Ovary (tissue), 10 donors: ENCODE data around the gene SPRR2A. TPM values are rescaled to one million over a fixed set of nuclear protein-coding genes. Genes with fewer than 3 reads are reported as not detected.

Experiments used
- DNase-seq, 5 donors: peaks; one replicate each; pipeline ENCODE4 v3.0.0-alpha.2; 2019 to 2020
- H3K27ac ChIP-seq, 2 donors: fragments of 200-600 bp; one replicate each; pipeline versions ENCODE4 v1.5.1 to v1.8.0; 2019 to 2022
- H3K27me3 ChIP-seq: fragments of 200-600 bp; one replicate; pipeline ENCODE4 v1.8.0; 2022
- H3K36me3 ChIP-seq: fragments of 200-600 bp; sonication (generic); one replicate; pipeline ENCODE4 v1.5.1; 2019
- H3K4me1 ChIP-seq: one replicate; pipeline ENCODE4 v1.8.1; 2013; ENCODE audit warnings: mild to moderate bottlenecking, moderate library complexity; ENCODE audit not compliant: insufficient read depth
- H3K4me3 ChIP-seq: fragments of 200-600 bp; sonication (generic); one replicate; pipeline ENCODE4 v1.5.1; 2017
- H3K9me3 ChIP-seq, 2 donors: fragments of 200-600 bp in 1 of 2; sonication (generic) in 1 of 2; one replicate each; pipeline versions ENCODE4 v1.5.1 to v1.8.1; 2013 to 2019; ENCODE audit warnings: mild to moderate bottlenecking in 1 of 2, moderate library complexity in 1 of 2
- EP300 ChIP-seq: sonication (generic); formaldehyde crosslinking; IDR thresholded peaks from one replicate; pipeline ENCODE4 v1.6.1; 2017; ENCODE audit warnings: antibody characterized with exemption
- POLR2A ChIP-seq: fragments of 450-650 bp; IDR thresholded peaks from one replicate; pipeline ENCODE4 v1.6.1; 2017; ENCODE audit warnings: antibody characterized with exemption, mild to moderate bottlenecking, moderate library complexity
- WGBS, 3 donors: extraction: QIAGEN DNeasy Blood & Tissue Kit in 1 of 3; methylation state at CpG; one replicate each; pipeline versions ENCODE4 v1.1.5 to v1.1.7; 2013 to 2017; 5-methylcytosine and 5-hydroxymethylcytosine counted together
- intact Hi-C, 4 donors: fragments of 100-400 bp; cut with DNase I; formaldehyde crosslinking; loops; one replicate each; pipeline versions ENCODE4 v1.11.0 to v1.15.1; 2022 to 2023
- long read RNA-seq, 3 donors: library from polyadenylated mRNA in 2 of 3; unstranded in 2 of 3; transcript quantifications; one replicate each; pipeline ENCODE4 v2.0.0 and lab custom pipeline, GENCODE V29; 2021 to 2026
- polyA plus RNA-seq, 2 donors: library from polyadenylated mRNA; stranded (reverse); fragments of 200-250 nt in 1 of 2; fragments of 350-450 nt in 1 of 2; fragmentation: Illumina TruSeq in 1 of 2; extraction: RNeasy Lipid Tissue Mini Kit (QIAGEN cat#74804) in 1 of 2; gene quantifications; one replicate each; pipeline ENCODE4 v1.2.3, GENCODE V29; 2013 to 2014
- total RNA-seq, 7 donors: library from RNA; depleted of rRNA in 2 of 7; stranded (reverse); fragments of >200 nt in 2 of 7; fragmentation: NEBNext Ultra II Directional in 3 of 7; extraction: Animal tissue kit (Norgen Biotek cat#: 25700) in 3 of 7; gene quantifications; one replicate each; pipeline versions ENCODE4 v1.1.0 to v1.2.4, GENCODE V29; 2016 to 2023
- TF ChIP-seq, protein P1 (sequence below), 3 donors: fragments of 450-650 bp in 2 of 3; fragments of 200-600 bp in 1 of 3; IDR thresholded peaks; one replicate each; pipeline versions ENCODE4 v1.5.1 to v1.8.0; 2016 to 2022; ENCODE audit warnings: antibody characterized with exemption in 3 of 3, mild to moderate bottlenecking in 1 of 3
- donor health status: DM: no; HTN: no; CAD: no; lungs with moderate emphysema.
- donor health status: DM: no; HTN: no; CAD: no.
- donor health status: Bipolar disorder and iron deficiency.
- donor health status: DM: yes; HTN: yes; CAD: no.
- donor health status: DM: no; HTN: no; CAD: no.
- donor health status: DM: yes; HTN: yes; CAD: no.

SPRR2A gene
- total RNA-seq (under 1 TPM in 2 of 7 donors, not detected in 5; 0.55 to 0.59 TPM), polyA plus RNA-seq (under 1 TPM; 0.21 to 0.52 TPM)
- long read RNA-seq, donor 1, result 0 reads
- long read RNA-seq, donor 2, result 0 reads
- long read RNA-seq, donor 3, result 0 reads

DNA sequence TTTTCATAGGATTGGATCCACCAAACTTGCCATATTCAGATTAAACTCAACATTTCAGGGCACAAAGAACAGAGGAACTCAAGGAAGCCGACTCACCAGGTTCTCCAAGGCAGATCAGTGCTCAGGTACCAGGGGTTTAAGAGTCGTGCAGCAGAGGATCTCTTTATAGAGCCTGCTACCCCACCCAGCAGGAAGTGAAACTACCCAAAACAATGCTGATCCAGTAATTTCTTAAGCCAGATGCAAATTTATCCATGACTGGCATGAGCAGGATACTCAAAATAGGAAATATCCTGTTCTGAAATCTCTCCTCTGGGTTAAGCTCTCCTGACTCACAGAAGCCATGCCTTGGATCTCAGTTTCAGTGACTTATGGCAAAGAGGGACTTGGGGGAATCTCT, at the start of gene SPRR2A:
TSS of gene SPRR2A (minus strand) at position 138 of the 400 bp plus-strand sequence. CDS start 777 bp downstream, outside the sequence.
- 89 to 95% (median 91%) methylated on average over 2 of the region's 2 CpGs for WGBS, 3 donors
- H3K4me3 ChIP-seq, result no peak within 1 kb of the TSS
- H3K27me3 ChIP-seq, result no peaks in the 10 kb centered on the region
- H3K9me3 ChIP-seq, result no peaks in the 10 kb centered on the region
- no peaks in the 10 kb centered on the region for H3K36me3 ChIP-seq
- intact Hi-C loops, result no loop called here
- no peak for DNase-seq
- no peak within 1 kb of the TSS for H3K27ac ChIP-seq
- TF ChIP-seq POLR2A (no peak), EP300 (no peak)
- TF ChIP-seq, protein P1, sequence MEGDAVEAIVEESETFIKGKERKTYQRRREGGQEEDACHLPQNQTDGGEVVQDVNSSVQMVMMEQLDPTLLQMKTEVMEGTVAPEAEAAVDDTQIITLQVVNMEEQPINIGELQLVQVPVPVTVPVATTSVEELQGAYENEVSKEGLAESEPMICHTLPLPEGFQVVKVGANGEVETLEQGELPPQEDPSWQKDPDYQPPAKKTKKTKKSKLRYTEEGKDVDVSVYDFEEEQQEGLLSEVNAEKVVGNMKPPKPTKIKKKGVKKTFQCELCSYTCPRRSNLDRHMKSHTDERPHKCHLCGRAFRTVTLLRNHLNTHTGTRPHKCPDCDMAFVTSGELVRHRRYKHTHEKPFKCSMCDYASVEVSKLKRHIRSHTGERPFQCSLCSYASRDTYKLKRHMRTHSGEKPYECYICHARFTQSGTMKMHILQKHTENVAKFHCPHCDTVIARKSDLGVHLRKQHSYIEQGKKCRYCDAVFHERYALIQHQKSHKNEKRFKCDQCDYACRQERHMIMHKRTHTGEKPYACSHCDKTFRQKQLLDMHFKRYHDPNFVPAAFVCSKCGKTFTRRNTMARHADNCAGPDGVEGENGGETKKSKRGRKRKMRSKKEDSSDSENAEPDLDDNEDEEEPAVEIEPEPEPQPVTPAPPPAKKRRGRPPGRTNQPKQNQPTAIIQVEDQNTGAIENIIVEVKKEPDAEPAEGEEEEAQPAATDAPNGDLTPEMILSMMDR (IDR thresholded peaks at IDR 0.05), result no peak
- H3K4me1 ChIP-seq, result no peaks in the 10 kb centered on the region

DNA sequence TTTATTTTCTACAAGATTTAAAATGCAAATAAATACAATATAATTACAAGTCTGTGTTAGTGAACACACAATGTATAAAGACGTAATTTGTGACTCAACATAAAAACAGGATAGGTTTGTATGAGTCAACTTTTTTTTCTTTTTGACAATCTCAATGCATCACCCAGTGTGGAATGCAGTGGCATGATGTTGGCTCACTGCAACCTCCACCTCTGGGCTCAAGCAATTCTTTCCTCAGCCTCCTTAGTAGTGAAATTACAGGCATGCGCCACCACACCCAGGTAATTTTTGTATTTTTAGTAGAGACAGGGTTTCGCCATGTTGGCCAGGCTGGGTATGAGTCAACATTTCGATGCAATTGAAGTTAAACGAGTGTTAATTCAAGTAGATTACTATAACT, 42.9 kb upstream of the SPRR2A start:
- H3K4me1 ChIP-seq, result no peaks in the 10 kb centered on the region
- TF ChIP-seq POLR2A (no peak), EP300 (no peak)
- TF ChIP-seq, protein P1 (IDR thresholded peaks at IDR 0.05), result no peak
- no peaks in the 10 kb centered on the region for H3K27me3 ChIP-seq
- H3K4me3 ChIP-seq, result no peak overlapping the region
- intact Hi-C loops, result no loop called here
- H3K27ac ChIP-seq, result no peak overlapping the region
- H3K36me3 ChIP-seq, result no peaks in the 10 kb centered on the region
- WGBS, 3 donors, result 92 to 95% (median 92%) methylated on average over 5 of the region's 5 CpGs
- no peak for DNase-seq
- no peaks in the 10 kb centered on the region for H3K9me3 ChIP-seq

DNA sequence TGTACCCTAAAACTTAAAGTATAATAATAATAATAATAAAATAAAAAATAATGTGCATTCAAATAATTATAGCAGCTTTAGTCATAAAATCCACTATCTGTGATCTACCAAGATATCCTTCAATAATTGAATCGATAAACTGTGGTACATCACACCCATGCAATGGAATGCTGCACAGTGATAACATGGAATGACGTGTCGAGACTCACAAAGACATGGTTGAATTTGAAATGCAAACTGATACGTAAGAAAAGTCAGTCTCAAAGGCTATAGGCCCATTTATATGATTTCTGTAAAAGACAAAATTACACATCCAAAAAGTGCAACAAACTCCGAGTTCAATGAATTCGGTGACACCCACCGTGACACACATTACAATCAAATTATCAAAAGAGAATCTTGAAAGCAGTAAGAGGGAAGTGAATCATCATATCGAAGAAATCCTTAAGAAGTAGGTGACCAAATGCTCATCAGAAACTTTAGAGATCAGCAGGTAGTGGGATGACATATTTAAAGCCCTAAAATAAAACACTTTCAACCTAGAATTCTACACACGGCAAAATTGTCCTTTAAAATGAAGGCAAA, 42.2 kb upstream of the SPRR2A start:
- H3K4me1 ChIP-seq, result no peaks in the 10 kb centered on the region
- no peak overlapping the region for H3K27ac ChIP-seq
- no peak for DNase-seq
- no peaks in the 10 kb centered on the region for H3K9me3 ChIP-seq
- WGBS, 3 donors, result 96 to 97% (median 97%) methylated on average over 9 of the region's 9 CpGs
- no peak for TF ChIP-seq POLR2A
- no peak for TF ChIP-seq EP300
- TF ChIP-seq, protein P1 (IDR thresholded peaks at IDR 0.05), result no peak
- no peaks in the 10 kb centered on the region for H3K36me3 ChIP-seq
- H3K4me3 ChIP-seq, result no peak overlapping the region
- no peaks in the 10 kb centered on the region for H3K27me3 ChIP-seq
- intact Hi-C loops, result no loop called here

DNA sequence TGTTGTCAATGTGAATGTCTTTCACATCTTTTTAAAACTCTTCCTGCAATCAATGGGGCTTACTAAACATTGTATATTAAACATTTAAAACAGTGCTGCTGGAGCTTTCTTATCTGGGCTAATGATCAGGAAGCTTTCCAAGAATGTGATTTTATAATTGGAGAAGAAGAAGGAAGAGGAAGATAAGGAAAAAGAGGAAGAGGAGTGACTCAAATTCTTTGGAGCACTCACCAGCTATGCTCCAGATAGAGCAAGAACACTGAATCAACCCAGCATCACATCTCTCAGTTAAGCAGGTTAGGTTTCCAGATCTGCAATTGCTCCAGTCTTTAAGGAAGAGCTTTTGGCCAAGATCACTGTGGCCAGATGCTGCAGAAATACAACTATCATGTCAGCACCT, 38.5 kb upstream of the SPRR2A start:
- Histone ChIP-seq H3K27me3 (no peaks in the 10 kb centered on the region), H3K4me3 (no peak overlapping the region), H3K36me3 (no peaks in the 10 kb centered on the region), H3K9me3 (no peaks in the 10 kb centered on the region), H3K27ac (no peak overlapping the region), H3K4me1 (no peaks in the 10 kb centered on the region)
- TF ChIP-seq, protein P1 (IDR thresholded peaks at IDR 0.05), result no peak
- no peak for TF ChIP-seq POLR2A
- TF ChIP-seq EP300, result no peak
- no peak for DNase-seq
- intact Hi-C loops, result no loop called here
